Ovary (tissue), 3 donors: ENCODE results near the gene ASF1A.

Experiments
- POLR2A ChIP-seq: fragments of 450-650 bp; IDR thresholded peaks from one replicate; pipeline ENCODE4 v1.6.1; 2017; ENCODE audit warnings: antibody characterized with exemption, mild to moderate bottlenecking, moderate library complexity
- TF ChIP-seq, protein P1 (sequence below), 3 donors: fragments of 450-650 bp in 2 of 3; fragments of 200-600 bp in 1 of 3; IDR thresholded peaks; one replicate each; pipeline versions ENCODE4 v1.5.1 to v1.8.0; 2016 to 2022; ENCODE audit warnings: antibody characterized with exemption in 3 of 3, mild to moderate bottlenecking in 1 of 3
- donor health status: DM: no; HTN: no; CAD: no.

DNA sequence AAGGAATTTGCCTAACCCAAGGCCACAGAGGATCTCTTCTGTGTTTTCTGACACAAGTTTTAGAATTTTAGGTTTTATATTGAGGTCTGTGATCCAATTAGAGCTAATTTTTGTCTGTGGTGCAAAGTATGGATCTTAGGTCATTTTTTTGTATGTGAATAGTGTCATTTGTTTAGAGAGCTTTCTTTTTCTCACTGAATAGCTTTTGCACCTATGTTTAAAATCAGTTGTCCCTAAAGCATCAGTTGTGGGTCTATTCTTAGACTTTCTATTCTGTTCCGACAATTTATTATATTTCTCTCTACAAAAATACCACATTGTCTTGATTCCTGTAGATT, 41.3 kb downstream of the ASF1A start:
- TF ChIP-seq, protein P1, sequence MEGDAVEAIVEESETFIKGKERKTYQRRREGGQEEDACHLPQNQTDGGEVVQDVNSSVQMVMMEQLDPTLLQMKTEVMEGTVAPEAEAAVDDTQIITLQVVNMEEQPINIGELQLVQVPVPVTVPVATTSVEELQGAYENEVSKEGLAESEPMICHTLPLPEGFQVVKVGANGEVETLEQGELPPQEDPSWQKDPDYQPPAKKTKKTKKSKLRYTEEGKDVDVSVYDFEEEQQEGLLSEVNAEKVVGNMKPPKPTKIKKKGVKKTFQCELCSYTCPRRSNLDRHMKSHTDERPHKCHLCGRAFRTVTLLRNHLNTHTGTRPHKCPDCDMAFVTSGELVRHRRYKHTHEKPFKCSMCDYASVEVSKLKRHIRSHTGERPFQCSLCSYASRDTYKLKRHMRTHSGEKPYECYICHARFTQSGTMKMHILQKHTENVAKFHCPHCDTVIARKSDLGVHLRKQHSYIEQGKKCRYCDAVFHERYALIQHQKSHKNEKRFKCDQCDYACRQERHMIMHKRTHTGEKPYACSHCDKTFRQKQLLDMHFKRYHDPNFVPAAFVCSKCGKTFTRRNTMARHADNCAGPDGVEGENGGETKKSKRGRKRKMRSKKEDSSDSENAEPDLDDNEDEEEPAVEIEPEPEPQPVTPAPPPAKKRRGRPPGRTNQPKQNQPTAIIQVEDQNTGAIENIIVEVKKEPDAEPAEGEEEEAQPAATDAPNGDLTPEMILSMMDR (IDR thresholded peaks at IDR 0.05): no peak
- no peak for TF ChIP-seq POLR2A
